Measurements from ENCODE around the gene CEACAM7.

DNA sequence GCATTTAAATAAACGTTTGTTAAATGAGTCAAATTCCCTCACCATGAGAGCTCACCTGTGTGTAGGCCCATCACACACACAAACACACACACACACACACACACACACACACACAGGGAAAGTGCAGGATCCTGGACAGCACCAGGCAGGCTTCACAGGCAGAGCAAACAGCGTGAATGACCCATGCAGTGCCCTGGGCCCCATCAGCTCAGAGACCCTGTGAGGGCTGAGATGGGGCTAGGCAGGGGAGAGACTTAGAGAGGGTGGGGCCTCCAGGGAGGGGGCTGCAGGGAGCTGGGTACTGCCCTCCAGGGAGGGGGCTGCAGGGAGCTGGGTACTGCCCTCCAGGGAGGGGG, 11.9 kb upstream of the CEACAM7 start:
- TF ChIP-seq, protein P1, sequence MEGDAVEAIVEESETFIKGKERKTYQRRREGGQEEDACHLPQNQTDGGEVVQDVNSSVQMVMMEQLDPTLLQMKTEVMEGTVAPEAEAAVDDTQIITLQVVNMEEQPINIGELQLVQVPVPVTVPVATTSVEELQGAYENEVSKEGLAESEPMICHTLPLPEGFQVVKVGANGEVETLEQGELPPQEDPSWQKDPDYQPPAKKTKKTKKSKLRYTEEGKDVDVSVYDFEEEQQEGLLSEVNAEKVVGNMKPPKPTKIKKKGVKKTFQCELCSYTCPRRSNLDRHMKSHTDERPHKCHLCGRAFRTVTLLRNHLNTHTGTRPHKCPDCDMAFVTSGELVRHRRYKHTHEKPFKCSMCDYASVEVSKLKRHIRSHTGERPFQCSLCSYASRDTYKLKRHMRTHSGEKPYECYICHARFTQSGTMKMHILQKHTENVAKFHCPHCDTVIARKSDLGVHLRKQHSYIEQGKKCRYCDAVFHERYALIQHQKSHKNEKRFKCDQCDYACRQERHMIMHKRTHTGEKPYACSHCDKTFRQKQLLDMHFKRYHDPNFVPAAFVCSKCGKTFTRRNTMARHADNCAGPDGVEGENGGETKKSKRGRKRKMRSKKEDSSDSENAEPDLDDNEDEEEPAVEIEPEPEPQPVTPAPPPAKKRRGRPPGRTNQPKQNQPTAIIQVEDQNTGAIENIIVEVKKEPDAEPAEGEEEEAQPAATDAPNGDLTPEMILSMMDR (tag by site-specific recombination; IDR thresholded peaks at IDR 0.05) = no peak
- TF ChIP-seq ZBTB26 (tag by site-specific recombination; optimal IDR thresholded peaks at IDR 0.05) (no peak), ZNF514 (tag by site-specific recombination; IDR thresholded peaks at IDR 0.05) (no peak), ZFP37 (tag by site-specific recombination; IDR thresholded peaks at IDR 0.05) (no peak), ZNF571 (tag by site-specific recombination; IDR thresholded peaks at IDR 0.05) (no peak), PRDM1 (tag by site-specific recombination; IDR thresholded peaks at IDR 0.05) (no peak), SP2 (tag by site-specific recombination; IDR thresholded peaks at IDR 0.05) (no peak), KLF16 (tag by site-specific recombination; IDR thresholded peaks at IDR 0.05) (no peak), ZNF174 (tag by site-specific recombination; IDR thresholded peaks at IDR 0.05) (no peak), ZNF16 (tag by site-specific recombination; IDR thresholded peaks at IDR 0.05; ENCODE audit: low read depth) (no peak), BCL11B (tag by site-specific recombination; IDR thresholded peaks at IDR 0.05; ENCODE audit: low read depth) (no peak), ZNF624 (tag by site-specific recombination; IDR thresholded peaks at IDR 0.05) (no peak)
- TF ChIP-seq, protein P2, sequence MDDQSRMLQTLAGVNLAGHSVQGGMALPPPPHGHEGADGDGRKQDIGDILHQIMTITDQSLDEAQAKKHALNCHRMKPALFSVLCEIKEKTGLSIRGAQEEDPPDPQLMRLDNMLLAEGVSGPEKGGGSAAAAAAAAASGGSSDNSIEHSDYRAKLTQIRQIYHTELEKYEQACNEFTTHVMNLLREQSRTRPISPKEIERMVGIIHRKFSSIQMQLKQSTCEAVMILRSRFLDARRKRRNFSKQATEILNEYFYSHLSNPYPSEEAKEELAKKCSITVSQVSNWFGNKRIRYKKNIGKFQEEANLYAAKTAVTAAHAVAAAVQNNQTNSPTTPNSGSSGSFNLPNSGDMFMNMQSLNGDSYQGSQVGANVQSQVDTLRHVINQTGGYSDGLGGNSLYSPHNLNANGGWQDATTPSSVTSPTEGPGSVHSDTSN (CRISPR knock-in tag; IDR thresholded peaks at IDR 0.05) = no peak
- TF ChIP-seq, protein P3, sequence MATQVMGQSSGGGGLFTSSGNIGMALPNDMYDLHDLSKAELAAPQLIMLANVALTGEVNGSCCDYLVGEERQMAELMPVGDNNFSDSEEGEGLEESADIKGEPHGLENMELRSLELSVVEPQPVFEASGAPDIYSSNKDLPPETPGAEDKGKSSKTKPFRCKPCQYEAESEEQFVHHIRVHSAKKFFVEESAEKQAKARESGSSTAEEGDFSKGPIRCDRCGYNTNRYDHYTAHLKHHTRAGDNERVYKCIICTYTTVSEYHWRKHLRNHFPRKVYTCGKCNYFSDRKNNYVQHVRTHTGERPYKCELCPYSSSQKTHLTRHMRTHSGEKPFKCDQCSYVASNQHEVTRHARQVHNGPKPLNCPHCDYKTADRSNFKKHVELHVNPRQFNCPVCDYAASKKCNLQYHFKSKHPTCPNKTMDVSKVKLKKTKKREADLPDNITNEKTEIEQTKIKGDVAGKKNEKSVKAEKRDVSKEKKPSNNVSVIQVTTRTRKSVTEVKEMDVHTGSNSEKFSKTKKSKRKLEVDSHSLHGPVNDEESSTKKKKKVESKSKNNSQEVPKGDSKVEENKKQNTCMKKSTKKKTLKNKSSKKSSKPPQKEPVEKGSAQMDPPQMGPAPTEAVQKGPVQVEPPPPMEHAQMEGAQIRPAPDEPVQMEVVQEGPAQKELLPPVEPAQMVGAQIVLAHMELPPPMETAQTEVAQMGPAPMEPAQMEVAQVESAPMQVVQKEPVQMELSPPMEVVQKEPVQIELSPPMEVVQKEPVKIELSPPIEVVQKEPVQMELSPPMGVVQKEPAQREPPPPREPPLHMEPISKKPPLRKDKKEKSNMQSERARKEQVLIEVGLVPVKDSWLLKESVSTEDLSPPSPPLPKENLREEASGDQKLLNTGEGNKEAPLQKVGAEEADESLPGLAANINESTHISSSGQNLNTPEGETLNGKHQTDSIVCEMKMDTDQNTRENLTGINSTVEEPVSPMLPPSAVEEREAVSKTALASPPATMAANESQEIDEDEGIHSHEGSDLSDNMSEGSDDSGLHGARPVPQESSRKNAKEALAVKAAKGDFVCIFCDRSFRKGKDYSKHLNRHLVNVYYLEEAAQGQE (tag by site-specific recombination; IDR thresholded peaks at IDR 0.05) = 0 out of 2 replicates have a peak, but pooled peaks have one; percentile 16
